CD4-positive, alpha-beta T cell treated with Interleukin-6 for 4 hours (primary cell): ENCODE results near the gene CD1B.
"Not testable (repeated sequence)": the region's sequence is repeated elsewhere in the genome, so short reads cannot be mapped to it uniquely, and the experiment has no call there.

Source experiments
- DNase-seq: peaks from one replicate; pipeline ENCODE4 v3.0.0-alpha.2; 2020; ENCODE audit warnings: mixed read lengths

Gene CD1B

GRCh38 chr1:158331481-158332150, at the start of gene CD1B:
CD1B (minus strand) TSS chr1:158331531; CDS start chr1:158331423, 108 bp downstream.
- no peak for DNase-seq

- DNase-seq: no peak
Measured at GRCh38 chr1:158374860-158375259, 43.5 kb upstream of the CD1B start.

- DNase-seq: not testable (repeated sequence)
Measured at GRCh38 chr1:158374101-158374500, 42.8 kb upstream of the CD1B start.

GRCh38 chr1:158371188-158371953, 40.0 kb upstream of the CD1B start:
- no peak for DNase-seq

- DNase-seq: no peak
Measured at GRCh38 chr1:158366783-158367182, 35.5 kb upstream of the CD1B start.

- no peak for DNase-seq
Measured at GRCh38 chr1:158362941-158363340, 31.6 kb upstream of the CD1B start.

- DNase-seq: no peak
Measured at GRCh38 chr1:158362482-158362881, 31.2 kb upstream of the CD1B start.

GRCh38 chr1:158357441-158357840, 26.1 kb upstream of the CD1B start:
- no peak for DNase-seq

- no peak for DNase-seq
Measured at GRCh38 chr1:158356616-158357015, 25.3 kb upstream of the CD1B start.

GRCh38 chr1:158355773-158356285, 24.5 kb upstream of the CD1B start:
- no peak for DNase-seq

GRCh38 chr1:158354255-158354654, 22.9 kb upstream of the CD1B start:
- no peak for DNase-seq

- no peak for DNase-seq
Measured at GRCh38 chr1:158353303-158354075, 22.2 kb upstream of the CD1B start, which contains the start of gene CD1E. CD1E (plus strand) TSS chr1:158353894; CDS start chr1:158353989, 95 bp downstream.

GRCh38 chr1:158348946-158349345, 17.6 kb upstream of the CD1B start:
- not testable (repeated sequence) for DNase-seq

- DNase-seq: not testable (repeated sequence)
Measured at GRCh38 chr1:158336413-158336812, 5.1 kb upstream of the CD1B start.

- no peak for DNase-seq
Measured at GRCh38 chr1:158335213-158335532, 3.8 kb upstream of the CD1B start.

GRCh38 chr1:158334526-158335212, 3.3 kb upstream of the CD1B start:
- DNase-seq: no peak

- DNase-seq: no peak
Measured at GRCh38 chr1:158333405-158334155, 2.2 kb upstream of the CD1B start.

GRCh38 chr1:158331106-158331425, 265 bp downstream of the CD1B start:
- no peak for DNase-seq

GRCh38 chr1:158330391-158331105, 783 bp downstream of the CD1B start:
- DNase-seq: no peak

- DNase-seq: peak; percentile 12
Measured at GRCh38 chr1:158329733-158330132, 1.6 kb downstream of the CD1B start.

GRCh38 chr1:158329300-158329699, 2.0 kb downstream of the CD1B start:
- no peak for DNase-seq
